Chondrocyte (in vitro differentiated cells): ENCODE results near the gene TMEM59. TPM values are rescaled to one million over a fixed set of nuclear protein-coding genes. Genes with fewer than 3 reads are reported as not detected.
A peak's percentile ranks its signal among the peaks of the same experiment; 100 is the strongest.

Experiments used
- DNase-seq: peaks from one replicate; pipeline ENCODE4 v3.0.0; 2021; ENCODE audit warnings: mixed read lengths, low spot score
- H3K27ac Mint-ChIP-seq: one replicate; pipeline ENCODE4 v1.8.0; 2021; ENCODE audit warnings: mild to moderate bottlenecking, moderate library complexity, mixed read lengths; ENCODE audit not compliant: unreplicated experiment
- H3K27me3 Mint-ChIP-seq: 2 replicates; pipeline ENCODE4 v1.8.0; 2021; ENCODE audit warnings: low read depth, mixed read lengths
- H3K36me3 Mint-ChIP-seq: 2 replicates; pipeline ENCODE4 v1.8.0; 2021; ENCODE audit warnings: low read depth, mixed read lengths
- H3K4me1 Mint-ChIP-seq: 2 replicates; pipeline ENCODE4 v1.8.0; 2021; ENCODE audit warnings: low read depth, mild to moderate bottlenecking, mixed read lengths
- H3K4me3 Mint-ChIP-seq: one replicate; pipeline ENCODE4 v1.8.0; 2021; ENCODE audit warnings: mild to moderate bottlenecking, moderate library complexity, mixed read lengths; ENCODE audit not compliant: unreplicated experiment
- H3K9me3 Mint-ChIP-seq: 2 replicates; pipeline ENCODE4 v1.8.0; 2021; ENCODE audit warnings: low read depth, mixed read lengths
- CTCF ChIP-seq: fragments of 200-600 bp; sonication (generic); IDR thresholded peaks from 2 replicates; pipeline ENCODE4 v1.5.0; 2021; ENCODE audit warnings: antibody characterized with exemption, mild to moderate bottlenecking, moderate library complexity
- total RNA-seq: library from RNA; stranded (reverse); gene quantifications from 3 replicates; pipeline ENCODE4 v1.2.1, GENCODE V29; 2021

TMEM59 gene
- total RNA-seq, 1 donor from 2014 or later, result 301 TPM

GRCh38 chr1:53992085-53992874 is 60.7 kb downstream of the TMEM59 start:
- no peak overlapping the region for H3K4me3 Mint-ChIP-seq
- H3K27ac Mint-ChIP-seq, result no peak overlapping the region
- DNase-seq, result no peak
- H3K27me3 Mint-ChIP-seq, result peaks cover 2% of the 10 kb centered on the region
- peak; percentile 65 for TF ChIP-seq CTCF
- H3K36me3 Mint-ChIP-seq, result no peaks in the 10 kb centered on the region
- no peaks in the 10 kb centered on the region for H3K4me1 Mint-ChIP-seq
- H3K9me3 Mint-ChIP-seq, result no peaks in the 10 kb centered on the region

DNA sequence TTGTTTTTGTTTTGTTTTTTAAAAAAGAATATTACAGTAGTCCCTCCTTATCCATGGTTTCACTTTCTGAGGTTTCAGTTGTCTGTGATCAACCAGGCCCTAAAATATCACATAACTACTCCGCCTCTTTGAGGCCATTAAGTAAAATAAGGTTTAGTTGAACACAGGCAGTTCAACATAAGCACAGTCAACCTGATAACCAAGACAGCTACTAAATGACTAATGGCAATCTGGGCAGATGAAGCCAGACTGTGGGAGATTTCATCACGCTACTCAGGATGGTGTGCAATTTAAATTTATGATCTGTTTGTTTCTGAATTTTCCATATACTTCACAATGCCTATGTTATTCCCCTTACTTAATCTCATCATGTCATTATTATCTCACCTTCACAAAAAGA is 65.1 kb downstream of the TMEM59 start:
- no peak for DNase-seq
- TF ChIP-seq CTCF, result no peak
- no peaks in the 10 kb centered on the region for H3K27me3 Mint-ChIP-seq
- no peaks in the 10 kb centered on the region for H3K9me3 Mint-ChIP-seq
- peaks cover 1% of the 10 kb centered on the region for H3K4me1 Mint-ChIP-seq
- no peaks in the 10 kb centered on the region for H3K36me3 Mint-ChIP-seq
- H3K27ac Mint-ChIP-seq, result no peak overlapping the region
- H3K4me3 Mint-ChIP-seq, result no peak overlapping the region

DNA sequence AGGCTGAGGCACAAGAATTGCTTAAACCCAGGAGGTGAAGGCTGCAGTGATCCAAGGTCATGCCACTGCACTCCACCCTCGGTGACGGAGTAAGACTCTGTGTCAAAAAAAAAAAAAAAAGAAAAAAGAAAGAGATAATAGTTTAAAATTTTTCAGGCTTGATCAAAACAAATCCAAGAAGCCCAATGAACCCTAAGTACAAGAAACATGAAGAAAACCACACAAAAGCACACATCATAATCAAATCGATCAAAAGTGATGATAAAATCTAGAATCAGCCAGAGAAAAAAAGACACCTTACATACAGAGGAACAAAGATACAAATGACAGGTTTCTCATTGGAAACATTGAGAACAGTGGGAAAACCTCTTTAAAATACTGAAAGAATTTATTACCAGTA is 66.5 kb downstream of the TMEM59 start:
- Mint-ChIP-seq H3K27me3 (no peaks in the 10 kb centered on the region), H3K4me1 (peaks cover 10% of the 10 kb centered on the region), H3K27ac (no peak overlapping the region), H3K36me3 (no peaks in the 10 kb centered on the region), H3K4me3 (no peak overlapping the region), H3K9me3 (no peaks in the 10 kb centered on the region)
- TF ChIP-seq CTCF, result no peak
- no peak for DNase-seq

DNA sequence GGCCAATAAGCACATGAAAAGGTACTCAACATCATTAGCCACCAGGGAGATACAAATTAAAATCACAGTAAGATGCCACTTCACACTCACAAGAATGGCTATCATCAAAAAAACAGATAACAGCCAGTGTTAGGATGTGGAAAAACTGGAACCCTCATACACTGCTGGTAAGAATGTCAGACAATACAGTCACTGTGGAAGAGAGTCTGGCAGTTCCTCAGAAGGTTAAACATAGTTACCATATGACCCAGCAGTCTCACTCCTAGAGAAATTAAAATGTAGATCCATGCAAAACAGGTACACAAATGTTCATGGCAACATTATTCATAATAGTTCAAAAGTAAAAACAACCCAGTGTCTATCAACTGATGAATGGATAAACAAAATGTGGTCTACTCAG is 68.3 kb downstream of the TMEM59 start:
- H3K4me1 Mint-ChIP-seq, result peaks cover 10% of the 10 kb centered on the region
- no peak overlapping the region for H3K4me3 Mint-ChIP-seq
- no peak overlapping the region for H3K27ac Mint-ChIP-seq
- no peaks in the 10 kb centered on the region for H3K9me3 Mint-ChIP-seq
- TF ChIP-seq CTCF, result no peak
- no peaks in the 10 kb centered on the region for H3K27me3 Mint-ChIP-seq
- H3K36me3 Mint-ChIP-seq, result no peaks in the 10 kb centered on the region
- DNase-seq, result no peak

- H3K9me3 Mint-ChIP-seq, result no peaks in the 10 kb centered on the region
- peak overlapping the region; percentile 68 for H3K4me3 Mint-ChIP-seq
- peak overlapping the region; percentile 80 for H3K27ac Mint-ChIP-seq
- DNase-seq, result no peak
- peaks cover 10% of the 10 kb centered on the region for H3K4me1 Mint-ChIP-seq
- H3K36me3 Mint-ChIP-seq, result no peaks in the 10 kb centered on the region
- no peak for TF ChIP-seq CTCF
- no peaks in the 10 kb centered on the region for H3K27me3 Mint-ChIP-seq
Measured at GRCh38 chr1:53982763-53983104, 70.3 kb downstream of the TMEM59 start.
